ENCODE data around the gene HMCN2. TPM values are rescaled to one million over a fixed set of nuclear protein-coding genes. Genes with fewer than 3 reads are reported as not detected.

Gene HMCN2
- total and polyA plus RNA-seq, 2 donors (not counting 1 experiment from before 2014, with no cell fraction given): 0.01 TPM; not detected in 1

- H3K27ac Mint-ChIP-seq: no peak overlapping the region
- no peak overlapping the region for H3K4me3 Mint-ChIP-seq
- no peak overlapping the region for H3K4me3 ChIP-seq (ENCODE audit: control extremely low read depth in 1 of 5, extremely low read depth in 1 of 5, insufficient read depth in 1 of 5, low read depth in 2 of 5, low read length in 4 of 5)
- ATAC-seq (ENCODE audit: low read depth): no peak
- CTCF ChIA-PET: no interaction called here
- POLR2A ChIA-PET: no interaction called here
- no peak overlapping the region for H3K4me2 ChIP-seq (replicated peaks; ENCODE audit: low read depth, low read length, poor library complexity, severe bottlenecking)
- no peaks in the 10 kb centered on the region for H3K36me3 ChIP-seq (replicated peaks in 1 of 2; ENCODE audit: control extremely low read depth in 1 of 2, control insufficient read depth in 1 of 2, extremely low read depth in 1 of 2, insufficient read depth in 2 of 2, low read length in 1 of 2)
- no peak for DNase-seq
- peaks cover 3% of the 10 kb centered on the region for H3K27me3 Mint-ChIP-seq
- H3K4me1 ChIP-seq (ENCODE audit: control insufficient read depth in 2 of 2, insufficient read depth in 2 of 2, low read length in 2 of 2): peaks cover 0 to 10% of the 10 kb centered on the region in 2 donors
- H3K9me3 ChIP-seq (ENCODE audit: control extremely low read depth in 1 of 3, control insufficient read depth in 2 of 3, insufficient read depth in 1 of 3, low read length in 2 of 3): peaks cover 0 to 15% (median 0%) of the 10 kb centered on the region in 3 donors
- H3K9me3 Mint-ChIP-seq (ENCODE audit: insufficient read depth): no peaks in the 10 kb centered on the region
- H3K4me1 Mint-ChIP-seq: peaks cover 21% of the 10 kb centered on the region
- H3K9ac ChIP-seq (ENCODE audit: low read length): no peak overlapping the region
- intact Hi-C loops (cut with micrococcal nuclease): no loop called here
- H3K79me2 ChIP-seq (ENCODE audit: control insufficient read depth, insufficient read depth, low read length): no peaks in the 10 kb centered on the region
- H4K20me1 ChIP-seq (ENCODE audit: control insufficient read depth, insufficient read depth, low read length, poor library complexity, severe bottlenecking): no peaks in the 10 kb centered on the region
- peaks cover 0 to 5% (median 0%) of the 10 kb centered on the region in 4 experiments for H3K27me3 ChIP-seq (replicated peaks in 1 of 4; ENCODE audit: control extremely low read depth in 1 of 4, control insufficient read depth in 3 of 4, insufficient read depth in 4 of 4, low read length in 3 of 4)
- TF ChIP-seq EZH2 (IDR thresholded peaks at IDR 0.05; ENCODE audit: borderline replicate concordance, insufficient read depth, low read depth, low read length, poor library complexity, severe bottlenecking) (no peak), CTCF (IDR thresholded peaks at IDR 0.05) (no peak)
- 92% methylated on average over 1 of the region's 1 CpG for WGBS (ENCODE audit: insufficient coverage)
- no peak overlapping the region for H3K27ac ChIP-seq (ENCODE audit: low read length in 2 of 2)
- no peak overlapping the region for H2AFZ ChIP-seq (ENCODE audit: insufficient read depth, low read depth, low read length, poor library complexity, severe bottlenecking)
Measured at GRCh38 chr9:130360672-130361071, 95.1 kb downstream of the HMCN2 start.

- intact Hi-C loops (cut with micrococcal nuclease): no loop called here
- Mint-ChIP-seq H3K9me3 (ENCODE audit: insufficient read depth) (no peaks in the 10 kb centered on the region), H3K27me3 (peaks cover 7% of the 10 kb centered on the region), H3K4me3 (no peak overlapping the region), H3K4me1 (peaks cover 17% of the 10 kb centered on the region), H3K27ac (no peak overlapping the region)
- TF ChIP-seq CTCF (IDR thresholded peaks at IDR 0.05) (no peak), EZH2 (IDR thresholded peaks at IDR 0.05; ENCODE audit: borderline replicate concordance, insufficient read depth, low read depth, low read length, poor library complexity, severe bottlenecking) (no peak)
- Histone ChIP-seq H3K9ac (ENCODE audit: low read length) (no peak overlapping the region), H3K27me3 (replicated peaks in 1 of 4; ENCODE audit: control extremely low read depth in 1 of 4, control insufficient read depth in 3 of 4, insufficient read depth in 4 of 4, low read length in 3 of 4) (peaks cover 0 to 9% (median 0%) of the 10 kb centered on the region in 4 experiments), H2AFZ (ENCODE audit: insufficient read depth, low read depth, low read length, poor library complexity, severe bottlenecking) (no peak overlapping the region), H3K4me3 (ENCODE audit: control extremely low read depth in 1 of 5, extremely low read depth in 1 of 5, insufficient read depth in 1 of 5, low read depth in 2 of 5, low read length in 4 of 5) (no peak overlapping the region), H3K27ac (ENCODE audit: low read length in 2 of 2) (no peak overlapping the region), H3K79me2 (ENCODE audit: control insufficient read depth, insufficient read depth, low read length) (no peaks in the 10 kb centered on the region), H3K4me2 (replicated peaks; ENCODE audit: low read depth, low read length, poor library complexity, severe bottlenecking) (no peak overlapping the region), H3K9me3 (ENCODE audit: control extremely low read depth in 1 of 3, control insufficient read depth in 2 of 3, insufficient read depth in 1 of 3, low read length in 2 of 3) (peaks cover 0 to 15% (median 0%) of the 10 kb centered on the region in 3 donors), H3K36me3 (replicated peaks in 1 of 2; ENCODE audit: control extremely low read depth in 1 of 2, control insufficient read depth in 1 of 2, extremely low read depth in 1 of 2, insufficient read depth in 2 of 2, low read length in 1 of 2) (no peaks in the 10 kb centered on the region), H4K20me1 (ENCODE audit: control insufficient read depth, insufficient read depth, low read length, poor library complexity, severe bottlenecking) (no peaks in the 10 kb centered on the region), H3K4me1 (ENCODE audit: control insufficient read depth in 2 of 2, insufficient read depth in 2 of 2, low read length in 2 of 2) (peaks cover 0 to 10% of the 10 kb centered on the region in 2 donors)
- WGBS (ENCODE audit: insufficient coverage): 94% methylated on average over 6 of the region's 9 CpGs
- no peak for ATAC-seq (ENCODE audit: low read depth)
- DNase-seq: no peak
- ChIA-PET CTCF (no interaction called here), POLR2A (no interaction called here)
Measured at GRCh38 chr9:130361873-130362362, 96.4 kb downstream of the HMCN2 start.
